ENCODE results near the gene ZFPM1.

ZFPM1 gene

DNA sequence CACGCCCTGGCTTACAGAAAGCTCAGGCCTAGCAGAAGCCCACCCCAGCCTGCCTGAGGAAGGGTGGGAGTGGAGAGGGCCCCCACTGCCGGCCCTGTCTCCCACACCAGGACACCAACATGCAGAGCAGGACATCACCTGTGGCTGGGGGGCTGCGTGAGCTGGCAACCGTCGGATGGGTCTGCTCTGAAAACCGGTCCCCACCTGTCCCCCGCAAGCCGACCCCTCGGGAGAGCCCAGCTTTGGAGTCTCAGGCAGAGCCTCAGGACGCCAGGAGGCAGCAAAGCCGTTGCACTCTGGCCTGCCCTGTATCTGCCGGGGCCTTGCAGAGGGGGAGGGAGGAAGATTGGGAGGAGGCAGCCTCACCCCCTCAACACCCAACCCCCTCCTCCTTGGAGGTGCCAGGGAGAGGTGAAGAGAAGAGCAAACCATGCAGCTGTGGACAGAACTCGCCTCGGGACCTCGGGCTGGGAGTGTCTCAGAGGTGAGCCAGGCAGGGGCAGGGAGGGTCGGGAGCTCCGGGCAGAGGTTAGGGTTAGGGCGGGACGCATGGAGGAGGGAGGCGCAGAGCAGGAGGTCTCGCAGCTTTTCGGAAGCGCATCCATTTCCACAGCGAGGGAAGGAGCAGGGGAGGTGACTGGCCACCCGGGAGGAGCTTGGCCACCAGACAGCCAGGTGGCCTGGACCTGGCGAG is 86.7 kb downstream of the ZFPM1 start (continued):
- TF ChIP-seq, protein P1, sequence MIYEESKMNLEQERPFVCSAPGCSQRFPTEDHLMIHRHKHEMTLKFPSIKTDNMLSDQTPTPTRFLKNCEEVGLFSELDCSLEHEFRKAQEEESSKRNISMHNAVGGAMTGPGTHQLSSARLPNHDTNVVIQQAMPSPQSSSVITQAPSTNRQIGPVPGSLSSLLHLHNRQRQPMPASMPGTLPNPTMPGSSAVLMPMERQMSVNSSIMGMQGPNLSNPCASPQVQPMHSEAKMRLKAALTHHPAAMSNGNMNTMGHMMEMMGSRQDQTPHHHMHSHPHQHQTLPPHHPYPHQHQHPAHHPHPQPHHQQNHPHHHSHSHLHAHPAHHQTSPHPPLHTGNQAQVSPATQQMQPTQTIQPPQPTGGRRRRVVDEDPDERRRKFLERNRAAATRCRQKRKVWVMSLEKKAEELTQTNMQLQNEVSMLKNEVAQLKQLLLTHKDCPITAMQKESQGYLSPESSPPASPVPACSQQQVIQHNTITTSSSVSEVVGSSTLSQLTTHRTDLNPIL (CRISPR knock-in tag; IDR thresholded peaks at IDR 0.05; ENCODE audit: low read depth) = no peak
- no peak for TF ChIP-seq ZNF70 (CRISPR knock-in tag; IDR thresholded peaks at IDR 0.05)

GRCh38 chr16:88540346-88540977 is 87.4 kb downstream of the ZFPM1 start:
- ATAC-seq = no peak
- TF ChIP-seq TCF4 (CRISPR knock-in tag; IDR thresholded peaks at IDR 0.05; ENCODE audit: borderline replicate concordance) = no peak
- TF ChIP-seq TSHZ2 (CRISPR knock-in tag; IDR thresholded peaks at IDR 0.05) = no peak
- no peak for TF ChIP-seq ISL1 (CRISPR knock-in tag; IDR thresholded peaks at IDR 0.05)
- no peak for TF ChIP-seq ZFP30 (CRISPR knock-in tag; IDR thresholded peaks at IDR 0.05)
- no peak for TF ChIP-seq CSDC2 (CRISPR knock-in tag; IDR thresholded peaks at IDR 0.05)
- TF ChIP-seq SNAI2 (CRISPR knock-in tag; IDR thresholded peaks at IDR 0.05) = no peak
- TF ChIP-seq ESRRG (CRISPR knock-in tag; IDR thresholded peaks at IDR 0.05) = no peak
- TF ChIP-seq, protein P2, sequence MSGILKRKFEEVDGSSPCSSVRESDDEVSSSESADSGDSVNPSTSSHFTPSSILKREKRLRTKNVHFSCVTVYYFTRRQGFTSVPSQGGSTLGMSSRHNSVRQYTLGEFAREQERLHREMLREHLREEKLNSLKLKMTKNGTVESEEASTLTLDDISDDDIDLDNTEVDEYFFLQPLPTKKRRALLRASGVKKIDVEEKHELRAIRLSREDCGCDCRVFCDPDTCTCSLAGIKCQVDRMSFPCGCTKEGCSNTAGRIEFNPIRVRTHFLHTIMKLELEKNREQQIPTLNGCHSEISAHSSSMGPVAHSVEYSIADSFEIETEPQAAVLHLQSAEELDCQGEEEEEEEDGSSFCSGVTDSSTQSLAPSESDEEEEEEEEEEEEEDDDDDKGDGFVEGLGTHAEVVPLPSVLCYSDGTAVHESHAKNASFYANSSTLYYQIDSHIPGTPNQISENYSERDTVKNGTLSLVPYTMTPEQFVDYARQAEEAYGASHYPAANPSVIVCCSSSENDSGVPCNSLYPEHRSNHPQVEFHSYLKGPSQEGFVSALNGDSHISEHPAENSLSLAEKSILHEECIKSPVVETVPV (CRISPR knock-in tag; IDR thresholded peaks at IDR 0.05) = no peak
- TF ChIP-seq GLIS3 (CRISPR knock-in tag; IDR thresholded peaks at IDR 0.05) = no peak

DNA sequence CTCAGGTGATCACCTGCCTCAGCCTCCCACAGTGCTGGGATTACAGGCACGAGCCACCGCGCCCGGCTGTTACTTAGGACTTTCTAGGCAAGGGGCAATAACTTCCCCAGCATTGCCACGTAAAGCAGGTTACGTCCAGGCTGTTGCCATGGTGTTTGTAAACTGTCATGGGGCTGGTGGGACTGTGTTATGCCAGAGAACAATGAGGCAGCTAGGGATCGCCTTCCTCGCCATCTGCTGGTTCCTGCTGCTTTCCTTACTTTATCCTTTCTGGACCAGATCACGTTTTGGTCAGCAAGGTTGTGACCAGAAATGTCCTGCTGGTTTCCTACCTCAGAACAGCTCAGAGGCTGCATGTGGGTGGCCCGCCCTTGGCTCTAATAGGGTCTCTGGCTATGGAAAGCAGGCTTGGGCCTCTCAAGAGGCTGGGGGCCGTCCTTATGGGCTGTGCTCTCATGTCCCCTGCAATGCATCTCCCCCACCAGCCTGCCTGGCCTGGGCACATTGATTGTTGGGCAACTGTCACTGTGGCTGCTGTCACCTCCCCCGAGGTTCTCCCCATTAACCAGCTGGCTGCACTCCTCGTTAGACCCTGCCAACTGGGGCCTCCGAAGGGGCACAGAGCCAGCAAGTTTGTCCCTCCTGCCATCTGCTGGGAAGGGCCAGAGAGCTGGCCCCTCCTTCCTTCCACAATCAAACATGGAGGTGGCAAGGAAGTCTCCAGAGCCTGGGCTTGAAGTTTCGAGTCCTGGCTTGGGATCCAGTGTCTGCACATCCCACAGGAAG is 88.9 kb downstream of the ZFPM1 start:
- TF ChIP-seq BACH2 (CRISPR knock-in tag; IDR thresholded peaks at IDR 0.05; ENCODE audit: borderline replicate concordance) (no peak), ZNF565 (CRISPR knock-in tag; conservative IDR thresholded peaks at IDR 0.05; ENCODE audit: low read depth) (no peak), TSHZ2 (CRISPR knock-in tag; IDR thresholded peaks at IDR 0.05) (no peak), ZC3H10 (CRISPR knock-in tag; IDR thresholded peaks at IDR 0.05) (no peak), TCF4 (CRISPR knock-in tag; IDR thresholded peaks at IDR 0.05; ENCODE audit: borderline replicate concordance) (no peak), SNAI2 (CRISPR knock-in tag; IDR thresholded peaks at IDR 0.05) (no peak), ESRRG (CRISPR knock-in tag; IDR thresholded peaks at IDR 0.05) (no peak), PATZ1 (CRISPR knock-in tag; IDR thresholded peaks at IDR 0.05; ENCODE audit: borderline replicate concordance) (no peak), ARNTL (CRISPR knock-in tag; IDR thresholded peaks at IDR 0.05; ENCODE audit: borderline replicate concordance, low read depth) (no peak), ISL1 (CRISPR knock-in tag; IDR thresholded peaks at IDR 0.05) (no peak), POU6F1 (CRISPR knock-in tag; IDR thresholded peaks at IDR 0.05; ENCODE audit: borderline replicate concordance, low read depth) (no peak), ZNF8 (CRISPR knock-in tag; IDR thresholded peaks at IDR 0.05) (no peak), RARB (CRISPR knock-in tag; IDR thresholded peaks at IDR 0.05) (no peak), OSR1 (CRISPR knock-in tag; IDR thresholded peaks at IDR 0.05) (no peak), TOX (CRISPR knock-in tag; IDR thresholded peaks at IDR 0.05; ENCODE audit: borderline replicate concordance) (no peak)
- TF ChIP-seq, protein P1 (CRISPR knock-in tag; IDR thresholded peaks at IDR 0.05; ENCODE audit: low read depth) = no peak
- no peak for ATAC-seq
